Cerebellar cortex (tissue), 1 donor: Measurements from ENCODE around the gene SDSL.

Experiments used
- DNase-seq: peaks from one replicate; pipeline ENCODE4 v3.0.0-alpha.2; 2015; ENCODE audit warnings: low spot score

Gene SDSL

GRCh38 chr12:113480336-113480971 lies 58.3 kb downstream of the SDSL start:
- DNase-seq = no peak

GRCh38 chr12:113482334-113482733 lies 60.2 kb downstream of the SDSL start:
- DNase-seq = no peak

- no peak for DNase-seq
Observed at GRCh38 chr12:113485330-113485729, 63.1 kb downstream of the SDSL start.

GRCh38 chr12:113486722-113487121 lies 64.5 kb downstream of the SDSL start:
- DNase-seq = no peak
